ENCODE measurements around the gene OXSM.

OXSM gene

DNA sequence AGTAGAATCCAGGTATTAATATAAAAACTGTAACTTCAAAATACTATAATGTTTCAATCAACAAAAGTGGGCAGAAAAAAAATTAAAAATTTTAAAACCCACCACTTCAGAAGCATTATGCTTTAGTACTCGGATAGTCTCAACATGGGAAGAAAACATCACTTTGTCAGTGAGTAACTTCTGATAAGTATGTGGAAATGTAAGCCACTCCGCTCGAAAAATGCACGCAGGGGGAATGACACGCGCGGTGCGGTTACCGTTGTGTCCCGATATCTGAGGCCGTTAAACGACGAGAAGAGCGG lies 7.3 kb upstream of the OXSM start:
- Histone ChIP-seq H3K4me1 (ENCODE audit: insufficient read depth, low read length, severe bottlenecking) (peaks cover 47% of the 10 kb centered on the region), H3K27ac (ENCODE audit: low read depth, low read length, poor library complexity, severe bottlenecking) (peak overlapping the region; percentile 82), H3K9ac (ENCODE audit: low read length) (peak overlapping the region; percentile 89), H3K4me3 (ENCODE audit: low read depth, low read length, poor library complexity, severe bottlenecking) (peak overlapping the region; percentile 92), H4K20me1 (ENCODE audit: insufficient read depth, low read length) (no peaks in the 10 kb centered on the region), H3K9me3 (ENCODE audit: low read length) (no peaks in the 10 kb centered on the region), H3K36me3 (ENCODE audit: insufficient read depth, low read length) (peaks cover 25% of the 10 kb centered on the region), H3K4me2 (ENCODE audit: low read length) (peak overlapping the region; percentile 95), H3K9me2 (ENCODE audit: low read depth, low read length) (no peaks in the 10 kb centered on the region), H3K79me2 (ENCODE audit: insufficient read depth, low read length) (peaks cover 38% of the 10 kb centered on the region), H3K27me3 (ENCODE audit: insufficient read depth, low read length) (no peaks in the 10 kb centered on the region), H3F3A (ENCODE audit: insufficient read depth, low read length) (no peaks in the 10 kb centered on the region), H2AFZ (ENCODE audit: low read length) (no peak overlapping the region)
- TF ChIP-seq, protein P1, sequence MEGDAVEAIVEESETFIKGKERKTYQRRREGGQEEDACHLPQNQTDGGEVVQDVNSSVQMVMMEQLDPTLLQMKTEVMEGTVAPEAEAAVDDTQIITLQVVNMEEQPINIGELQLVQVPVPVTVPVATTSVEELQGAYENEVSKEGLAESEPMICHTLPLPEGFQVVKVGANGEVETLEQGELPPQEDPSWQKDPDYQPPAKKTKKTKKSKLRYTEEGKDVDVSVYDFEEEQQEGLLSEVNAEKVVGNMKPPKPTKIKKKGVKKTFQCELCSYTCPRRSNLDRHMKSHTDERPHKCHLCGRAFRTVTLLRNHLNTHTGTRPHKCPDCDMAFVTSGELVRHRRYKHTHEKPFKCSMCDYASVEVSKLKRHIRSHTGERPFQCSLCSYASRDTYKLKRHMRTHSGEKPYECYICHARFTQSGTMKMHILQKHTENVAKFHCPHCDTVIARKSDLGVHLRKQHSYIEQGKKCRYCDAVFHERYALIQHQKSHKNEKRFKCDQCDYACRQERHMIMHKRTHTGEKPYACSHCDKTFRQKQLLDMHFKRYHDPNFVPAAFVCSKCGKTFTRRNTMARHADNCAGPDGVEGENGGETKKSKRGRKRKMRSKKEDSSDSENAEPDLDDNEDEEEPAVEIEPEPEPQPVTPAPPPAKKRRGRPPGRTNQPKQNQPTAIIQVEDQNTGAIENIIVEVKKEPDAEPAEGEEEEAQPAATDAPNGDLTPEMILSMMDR (IDR thresholded peaks at IDR 0.05; ENCODE audit: low read length) = no peak
- TF ChIP-seq EZH2 (IDR thresholded peaks at IDR 0.05; ENCODE audit: borderline replicate concordance, low read length) = no peak

DNA sequence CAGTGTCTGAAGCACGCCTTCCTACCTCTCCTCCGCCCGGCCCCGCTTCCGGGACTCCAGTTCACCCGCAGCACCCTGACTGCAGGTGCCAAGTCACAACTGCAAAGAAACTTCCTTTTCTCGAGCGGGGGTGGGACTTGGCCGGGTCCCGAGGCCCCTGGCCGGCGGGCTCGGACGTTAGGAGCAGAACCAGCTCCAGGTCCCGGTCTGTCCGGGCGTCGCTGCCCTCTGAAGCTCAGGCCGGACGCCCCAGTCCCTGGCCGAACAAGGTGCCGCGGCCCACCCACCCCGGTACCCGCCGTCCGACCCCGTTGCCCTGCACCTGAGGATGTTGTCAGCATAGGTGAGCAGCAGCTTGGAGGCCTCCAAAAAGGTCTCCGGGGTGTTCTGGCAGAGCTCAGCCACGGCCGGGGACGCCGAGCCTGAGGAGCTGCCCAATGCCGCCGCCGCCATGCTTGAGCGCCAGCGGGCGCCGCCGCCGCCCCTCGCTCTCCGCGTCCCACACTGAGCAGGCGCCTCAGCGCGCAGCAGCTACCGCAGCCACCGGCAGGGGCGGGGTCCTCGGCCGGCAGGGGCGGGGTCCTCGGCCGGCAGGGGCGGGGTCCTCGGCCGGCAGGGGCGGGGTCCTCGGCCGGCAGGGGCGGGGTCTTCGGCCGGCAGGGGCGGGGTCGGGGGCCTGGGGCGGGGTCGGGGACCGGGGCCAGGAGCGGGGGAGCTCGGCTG lies 6.8 kb upstream of the OXSM start, which contains the start of gene NGLY1:
TSS of gene NGLY1 (minus strand) at position 506 of the 723 bp plus-strand sequence. CDS start at position 453, 53 bp downstream.
- Histone ChIP-seq H4K20me1 (ENCODE audit: insufficient read depth, low read length) (no peaks in the 10 kb centered on the region), H3K4me2 (ENCODE audit: low read length) (peak within 1 kb of the TSS; percentile 99), H3K36me3 (ENCODE audit: insufficient read depth, low read length) (peaks cover 19% of the 10 kb centered on the region), H3F3A (ENCODE audit: insufficient read depth, low read length) (no peaks in the 10 kb centered on the region), H3K9ac (ENCODE audit: low read length) (peak within 1 kb of the TSS; percentile 89), H3K9me3 (ENCODE audit: low read length) (no peaks in the 10 kb centered on the region), H3K9me2 (ENCODE audit: low read depth, low read length) (no peaks in the 10 kb centered on the region), H3K4me1 (ENCODE audit: insufficient read depth, low read length, severe bottlenecking) (peaks cover 53% of the 10 kb centered on the region), H3K79me2 (ENCODE audit: insufficient read depth, low read length) (peaks cover 38% of the 10 kb centered on the region), H2AFZ (ENCODE audit: low read length) (peak within 1 kb of the TSS; percentile 51; the same call in 1 of the 2 replicates), H3K4me3 (ENCODE audit: low read depth, low read length, poor library complexity, severe bottlenecking) (peak within 1 kb of the TSS; percentile 92), H3K27me3 (ENCODE audit: insufficient read depth, low read length) (no peaks in the 10 kb centered on the region), H3K27ac (ENCODE audit: low read depth, low read length, poor library complexity, severe bottlenecking) (peak within 1 kb of the TSS; percentile 82)
- TF ChIP-seq EZH2 (IDR thresholded peaks at IDR 0.05; ENCODE audit: borderline replicate concordance, low read length) = no peak
- TF ChIP-seq, protein P1 (IDR thresholded peaks at IDR 0.05; ENCODE audit: low read length) = no peak

DNA sequence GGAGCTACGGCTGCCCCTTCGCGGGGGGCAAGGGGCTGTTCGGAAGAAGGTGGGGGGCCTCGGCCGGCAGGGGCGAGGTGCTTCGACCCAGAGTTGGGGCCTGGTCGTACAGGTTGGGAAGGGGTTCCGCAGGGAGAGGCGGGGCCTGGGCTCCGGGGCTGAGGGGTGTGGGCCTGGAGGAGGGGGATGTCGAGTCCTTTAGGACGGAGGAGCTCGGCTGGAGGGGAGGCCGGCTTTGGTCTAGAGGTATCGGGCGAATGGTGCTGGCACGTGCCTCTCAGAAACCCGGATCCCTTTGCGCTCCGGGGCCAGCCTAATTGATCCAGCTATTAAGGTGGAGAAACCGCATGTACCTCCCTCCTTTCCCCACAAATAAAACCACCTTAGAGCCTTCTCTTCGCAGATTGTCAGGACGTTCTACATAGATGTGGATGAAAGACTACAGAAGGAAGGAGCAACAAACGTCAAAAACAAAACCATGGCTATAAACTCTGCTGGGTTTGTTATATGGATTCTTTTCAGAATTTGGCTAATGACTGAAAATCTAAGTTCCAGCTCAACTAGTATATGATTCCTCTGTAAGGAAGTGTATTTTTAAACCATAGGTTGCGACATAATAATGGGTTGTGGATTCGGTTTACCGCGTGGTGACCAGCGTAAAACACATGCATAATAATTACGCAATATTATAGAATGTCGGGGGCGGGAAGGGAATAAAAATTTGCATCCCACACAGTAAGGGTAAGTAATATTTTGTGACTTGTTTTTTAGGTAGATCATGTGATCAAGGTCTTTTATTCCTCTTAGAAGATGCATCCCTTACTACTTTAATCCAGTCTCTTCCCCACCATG lies 6.0 kb upstream of the OXSM start:
- H3K9me2 ChIP-seq (ENCODE audit: low read depth, low read length) = no peaks in the 10 kb centered on the region
- H3K4me3 ChIP-seq (ENCODE audit: low read depth, low read length, poor library complexity, severe bottlenecking) = peak overlapping the region; percentile 92
- TF ChIP-seq EZH2 (IDR thresholded peaks at IDR 0.05; ENCODE audit: borderline replicate concordance, low read length) = no peak
- TF ChIP-seq, protein P1 (IDR thresholded peaks at IDR 0.05; ENCODE audit: low read length) = no peak
- H3F3A ChIP-seq (ENCODE audit: insufficient read depth, low read length) = no peaks in the 10 kb centered on the region
- peak overlapping the region; percentile 74 for H3K9ac ChIP-seq (ENCODE audit: low read length)
- H3K79me2 ChIP-seq (ENCODE audit: insufficient read depth, low read length) = peaks cover 42% of the 10 kb centered on the region
- no peaks in the 10 kb centered on the region for H3K27me3 ChIP-seq (ENCODE audit: insufficient read depth, low read length)
- peaks cover 60% of the 10 kb centered on the region for H3K4me1 ChIP-seq (ENCODE audit: insufficient read depth, low read length, severe bottlenecking)
- peak overlapping the region; percentile 51; the same call in 1 of the 2 replicates for H2AFZ ChIP-seq (ENCODE audit: low read length)
- no peaks in the 10 kb centered on the region for H3K9me3 ChIP-seq (ENCODE audit: low read length)
- peak overlapping the region; percentile 56 for H3K27ac ChIP-seq (ENCODE audit: low read depth, low read length, poor library complexity, severe bottlenecking)
- peaks cover 14% of the 10 kb centered on the region for H3K36me3 ChIP-seq (ENCODE audit: insufficient read depth, low read length)
- H3K4me2 ChIP-seq (ENCODE audit: low read length) = peak overlapping the region; percentile 99
- no peaks in the 10 kb centered on the region for H4K20me1 ChIP-seq (ENCODE audit: insufficient read depth, low read length)
